Astrocyte (in vitro differentiated cells and primary cell): ENCODE measurements around the gene PTMS. TPM values are rescaled to one million over a fixed set of nuclear protein-coding genes. Genes with fewer than 3 reads are reported as not detected.

Experiments
- DNase-seq: peaks from one replicate; pipeline ENCODE4 v3.0.0-alpha.2; 2010; ENCODE audit warnings: low read depth
- FAIRE-seq: peaks from 2 replicates; lab custom pipeline; 2011; peaks lifted over from hg19 to GRCh38; lab: Jason Lieb, UNC
- H2AFZ ChIP-seq: 2 replicates; pipeline ENCODE4 v1.6.0; 2012; ENCODE audit warnings: low read depth, low read length, inconsistent platforms
- H3K27ac ChIP-seq: 2 replicates; pipeline ENCODE4 v1.5.1; 2011; ENCODE audit warnings: low read depth, low read length, inconsistent platforms
- H3K27me3 ChIP-seq: 2 replicates; pipeline ENCODE4 v1.6.0; 2011; ENCODE audit warnings: low read length, inconsistent platforms; ENCODE audit not compliant: insufficient read depth
- H3K36me3 ChIP-seq: 2 replicates; pipeline ENCODE4 v1.5.1; 2011; ENCODE audit warnings: low read length, inconsistent platforms; ENCODE audit not compliant: insufficient read depth
- H3K4me1 ChIP-seq: 2 replicates; pipeline ENCODE4 v1.5.1; 2011; ENCODE audit warnings: low read length, inconsistent platforms; ENCODE audit not compliant: insufficient read depth
- H3K4me2 ChIP-seq: 2 replicates; pipeline ENCODE4 v1.6.0; 2012; ENCODE audit warnings: low read length, inconsistent platforms
- H3K4me3 ChIP-seq: 2 replicates; pipeline ENCODE4 v1.5.1; 2011; ENCODE audit warnings: low read depth, mild to moderate bottlenecking, low read length, inconsistent platforms; ENCODE audit not compliant: insufficient read depth
- H3K79me2 ChIP-seq: 2 replicates; pipeline ENCODE4 v1.6.0; 2012; ENCODE audit warnings: mild to moderate bottlenecking, low read length, inconsistent platforms; ENCODE audit not compliant: insufficient read depth
- H3K9ac ChIP-seq: 2 replicates; pipeline ENCODE4 v1.6.0; 2012; ENCODE audit warnings: mild to moderate bottlenecking, low read length, inconsistent platforms
- H3K9me3 ChIP-seq: 2 replicates; pipeline ENCODE4 v1.5.1; 2012; ENCODE audit warnings: low read depth, mild to moderate bottlenecking, low read length, inconsistent platforms; ENCODE audit not compliant: insufficient read depth
- H4K20me1 ChIP-seq: 2 replicates; pipeline ENCODE4 v1.6.0; 2012; ENCODE audit warnings: low read length, inconsistent platforms; ENCODE audit not compliant: insufficient read depth
- H3K27ac Mint-ChIP-seq: one replicate; pipeline ENCODE4 v1.8.0; 2021; ENCODE audit warnings: mild to moderate bottlenecking, mixed read lengths; ENCODE audit not compliant: unreplicated experiment
- H3K27me3 Mint-ChIP-seq: one replicate; pipeline ENCODE4 v1.8.0; 2021; ENCODE audit warnings: low read depth, mixed read lengths; ENCODE audit not compliant: unreplicated experiment
- H3K36me3 Mint-ChIP-seq: one replicate; pipeline ENCODE4 v1.8.0; 2021; ENCODE audit warnings: low read depth, mixed read lengths; ENCODE audit not compliant: unreplicated experiment
- H3K4me1 Mint-ChIP-seq: one replicate; pipeline ENCODE4 v1.8.0; 2021; ENCODE audit warnings: low read depth, mixed read lengths; ENCODE audit not compliant: unreplicated experiment
- H3K4me3 Mint-ChIP-seq: one replicate; pipeline ENCODE4 v1.8.0; 2021; ENCODE audit warnings: mild to moderate bottlenecking, moderate library complexity, mixed read lengths; ENCODE audit not compliant: unreplicated experiment
- H3K9me3 Mint-ChIP-seq: one replicate; pipeline ENCODE4 v1.8.0; 2021; ENCODE audit warnings: mild to moderate bottlenecking, mixed read lengths; ENCODE audit not compliant: unreplicated experiment
- CTCF ChIP-seq: IDR thresholded peaks from 2 replicates; pipeline ENCODE4 v1.5.1; 2011; ENCODE audit warnings: low read depth, mild to moderate bottlenecking, inconsistent platforms, low read length, moderate library complexity; ENCODE audit not compliant: insufficient read depth
- EZH2 ChIP-seq: IDR thresholded peaks from 2 replicates; pipeline ENCODE4 v1.6.1; 2012; ENCODE audit warnings: mild to moderate bottlenecking, low read length, inconsistent platforms; ENCODE audit not compliant: insufficient read depth
- total RNA-seq: library from RNA; stranded (reverse); gene quantifications from 2 replicates; pipeline ENCODE4 v1.2.1, GENCODE V29; 2021

PTMS gene
- total RNA-seq, 1 donor from 2014 or later: 510 TPM

DNA sequence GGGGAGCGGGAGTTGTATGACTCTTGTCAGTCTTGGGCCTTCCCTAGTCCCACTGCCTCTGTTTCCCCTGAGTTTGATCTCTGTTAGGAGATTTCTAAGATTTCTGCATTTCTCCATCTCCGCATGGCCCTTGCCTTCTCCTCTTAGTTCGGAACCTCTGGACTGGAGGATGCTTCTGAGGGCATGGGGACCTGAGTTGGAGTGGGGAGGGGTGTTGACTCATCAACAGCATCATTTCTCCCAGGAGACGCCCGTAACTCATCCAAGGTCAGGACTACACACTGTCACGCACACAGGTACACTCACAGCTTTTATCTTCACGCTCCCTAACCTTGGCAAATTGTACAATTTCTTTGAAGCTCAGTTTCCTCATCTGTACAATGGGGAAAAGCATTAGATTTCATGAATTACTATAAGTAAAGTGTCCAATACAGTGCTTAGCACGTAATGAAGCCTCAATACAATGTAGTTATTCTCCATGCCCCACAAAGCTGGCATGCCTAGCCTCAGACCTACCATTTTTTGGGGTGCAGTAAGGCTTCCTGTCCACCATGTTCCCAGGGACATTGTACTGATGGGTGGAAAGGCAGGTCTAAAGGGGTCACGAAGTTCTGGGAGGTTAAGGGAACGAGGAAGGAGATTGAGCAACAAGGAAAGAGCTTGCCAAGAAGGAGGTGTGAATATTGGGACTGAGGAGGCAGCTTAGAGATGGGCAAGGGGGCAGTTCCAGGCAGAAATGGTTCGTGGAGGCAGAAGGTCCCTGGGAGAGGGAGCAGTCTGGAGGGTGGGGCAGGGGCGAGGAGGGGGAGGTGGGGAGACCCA is 5.6 kb downstream of the PTMS start:
- Histone ChIP-seq H2AFZ (no peak overlapping the region), H3K9ac (no peak overlapping the region), H3K4me1 (peaks cover 24% of the 10 kb centered on the region), H3K4me3 (no peak overlapping the region), H3K79me2 (peaks cover 32% of the 10 kb centered on the region), H3K4me2 (no peak overlapping the region), H3K36me3 (peaks cover 20% of the 10 kb centered on the region), H3K9me3 (no peaks in the 10 kb centered on the region), H4K20me1 (peaks cover 53% of the 10 kb centered on the region), H3K27me3 (no peaks in the 10 kb centered on the region), H3K27ac (no peak overlapping the region)
- H3K9me3 Mint-ChIP-seq: no peaks in the 10 kb centered on the region
- H3K36me3 Mint-ChIP-seq: peaks cover 33% of the 10 kb centered on the region
- peak overlapping the region; percentile 46 for H3K4me3 Mint-ChIP-seq
- FAIRE-seq: no peak
- DNase-seq: no peak
- peaks cover 27% of the 10 kb centered on the region for H3K27me3 Mint-ChIP-seq
- no peak overlapping the region for H3K27ac Mint-ChIP-seq
- TF ChIP-seq EZH2: no peak
- no peak for TF ChIP-seq CTCF
- H3K4me1 Mint-ChIP-seq: peaks cover 15% of the 10 kb centered on the region

DNA sequence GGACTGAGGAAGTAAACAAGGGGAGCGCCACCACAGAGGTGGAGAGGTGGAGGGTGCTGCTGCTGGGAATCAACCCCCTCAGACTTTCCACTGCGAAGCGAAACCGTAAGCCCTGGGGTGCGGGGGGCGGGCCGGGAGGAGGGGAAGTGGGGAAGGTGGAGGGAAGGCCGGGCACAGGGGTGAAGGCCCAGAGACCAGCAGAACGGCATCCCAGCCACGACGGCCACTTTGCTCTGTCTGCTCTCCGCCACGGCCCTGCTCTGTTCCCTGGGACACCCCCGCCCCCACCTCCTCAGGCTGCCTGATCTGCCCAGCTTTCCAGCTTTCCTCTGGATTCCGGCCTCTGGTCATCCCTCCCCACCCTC is 6.2 kb downstream of the PTMS start, which contains the start of gene LAG3:
LAG3 (plus strand) TSS at position 190 of the 365 bp plus-strand sequence. CDS start 333 bp downstream, outside the sequence.
- DNase-seq (no peak), FAIRE-seq (no peak)
- no peak within 1 kb of the TSS for H3K27ac Mint-ChIP-seq
- H3K9me3 Mint-ChIP-seq: no peaks in the 10 kb centered on the region
- H3K27ac ChIP-seq: no peak within 1 kb of the TSS
- H3K4me3 ChIP-seq: no peak within 1 kb of the TSS
- H3K4me3 Mint-ChIP-seq: peak within 1 kb of the TSS; percentile 46
- no peaks in the 10 kb centered on the region for H3K27me3 ChIP-seq
- H3K4me1 ChIP-seq: peaks cover 24% of the 10 kb centered on the region
- H3K36me3 Mint-ChIP-seq: peaks cover 33% of the 10 kb centered on the region
- H3K36me3 ChIP-seq: peaks cover 20% of the 10 kb centered on the region
- H3K4me1 Mint-ChIP-seq: peaks cover 15% of the 10 kb centered on the region
- H3K27me3 Mint-ChIP-seq: peaks cover 28% of the 10 kb centered on the region
- TF ChIP-seq EZH2 (no peak), CTCF (no peak)
- no peak within 1 kb of the TSS for H2AFZ ChIP-seq
- no peaks in the 10 kb centered on the region for H3K9me3 ChIP-seq
- H4K20me1 ChIP-seq: peaks cover 48% of the 10 kb centered on the region
- H3K79me2 ChIP-seq: peaks cover 26% of the 10 kb centered on the region
- no peak within 1 kb of the TSS for H3K9ac ChIP-seq
- H3K4me2 ChIP-seq: peak within 1 kb of the TSS; percentile 30
